HepG2 (cell line): ENCODE measurements around the gene CD109. TPM values are rescaled to one million over a fixed set of nuclear protein-coding genes. Genes with fewer than 3 reads are reported as not detected.
A peak's percentile ranks its signal among the peaks of the same experiment; 100 is the strongest.

Experiments
- CCAR2 ChIP-seq: fragments of 200-400 bp; formaldehyde crosslinking; optimal IDR thresholded peaks from 2 replicates; pipeline ENCODE3; 2018; ENCODE audit warnings: low read depth, mild to moderate bottlenecking, low read length, moderate library complexity
- GLMP ChIP-seq: sonication (generic); formaldehyde crosslinking; IDR thresholded peaks from 2 replicates; pipeline ENCODE4 v1.9.0; 2021; ENCODE audit warnings: missing genetic modification reagents, mild to moderate bottlenecking, borderline replicate concordance
- HBP1 ChIP-seq: IDR thresholded peaks from 2 replicates; pipeline ENCODE4 v1.6.1; 2016; ENCODE audit warnings: low read depth, control low read depth
- MBD4 ChIP-seq: IDR thresholded peaks from 2 replicates; pipeline ENCODE4 v1.6.1; 2012; ENCODE audit warnings: low read length, inconsistent platforms, borderline replicate concordance
- POLR2G ChIP-seq: fragments of 200-400 bp; formaldehyde crosslinking; IDR thresholded peaks from 2 replicates; pipeline ENCODE4 v1.6.1; 2018; ENCODE audit warnings: mild to moderate bottlenecking, low read depth, low read length, moderate library complexity
- RELA ChIP-seq: sonication (generic); formaldehyde crosslinking; IDR thresholded peaks from 2 replicates; pipeline ENCODE4 v1.4.0; 2020; ENCODE audit warnings: missing genetic modification reagents
- SOX6 ChIP-seq, 2 experiments: fragments of 450-650 bp in 1 of 2; sonication (generic) in 1 of 2; formaldehyde crosslinking in 1 of 2; IDR thresholded peaks; 2 replicates each; pipeline versions ENCODE4 v1.4.0 to v1.6.1; 2017 to 2020; ENCODE audit warnings: antibody characterized with exemption in 1 of 2, mild to moderate bottlenecking in 1 of 2, missing genetic modification reagents in 1 of 2
- SYNCRIP ChIP-seq: fragments of 200-400 bp; formaldehyde crosslinking; IDR thresholded peaks from 2 replicates; pipeline ENCODE4 v1.6.1; 2018; ENCODE audit warnings: mild to moderate bottlenecking, low read depth, low read length; ENCODE audit not compliant: insufficient read depth
- TBX2 ChIP-seq: sonication (generic); formaldehyde crosslinking; IDR thresholded peaks from 2 replicates; pipeline ENCODE4 v1.5.0; 2020; ENCODE audit warnings: missing genetic modification reagents, mild to moderate bottlenecking, borderline replicate concordance
- THRA ChIP-seq: sonication (generic); formaldehyde crosslinking; IDR thresholded peaks from 2 replicates; pipeline ENCODE4 v1.4.0; 2020; ENCODE audit warnings: missing genetic modification reagents, borderline replicate concordance
- ZNF407 ChIP-seq: sonication (generic); formaldehyde crosslinking; IDR thresholded peaks from one replicate; pipeline ENCODE4 v1.5.1; 2020; ENCODE audit warnings: mild to moderate bottlenecking, missing genetic modification reagents; ENCODE audit errors: not compliant biosample characterization
- ZNF674 ChIP-seq: sonication (generic); formaldehyde crosslinking; IDR thresholded peaks from 2 replicates; pipeline ENCODE4 v1.5.0; 2020; ENCODE audit warnings: low read depth, mild to moderate bottlenecking, missing genetic modification reagents
- ZNF7 ChIP-seq: IDR thresholded peaks from 2 replicates; pipeline ENCODE4 v1.6.1; 2016; ENCODE audit warnings: missing biosample characterization, missing genetic modification reagents
- ZNF709 ChIP-seq: sonication (generic); formaldehyde crosslinking; IDR thresholded peaks from 2 replicates; pipeline ENCODE4 v1.5.0; 2020; ENCODE audit warnings: mild to moderate bottlenecking, missing genetic modification reagents
- ZNF720 ChIP-seq: sonication (generic); formaldehyde crosslinking; IDR thresholded peaks from 2 replicates; pipeline ENCODE4 v1.4.0; 2020; ENCODE audit warnings: missing genetic modification reagents
- ZNF749 ChIP-seq: sonication (generic); formaldehyde crosslinking; IDR thresholded peaks from 2 replicates; pipeline ENCODE4 v1.8.0; 2022; ENCODE audit warnings: mild to moderate bottlenecking, missing genetic modification reagents, moderate library complexity, borderline replicate concordance
- polyA plus RNA-seq, 8 experiments: library from polyadenylated mRNA; depleted of rRNA in 3 of 8; stranded (reverse) in 7 of 8; unstranded in 1 of 8; fragments of >200 nt; fragmentation: Illumina TruSeq in 4 of 8; extraction: Trizol in 4 of 8; gene quantifications; 2 replicates each; pipeline versions ENCODE4 v1.2.1 to v1.2.3, GENCODE V29; 2011 to 2016; ENCODE audit warnings: low read depth in 4 of 8, missing spikeins in 1 of 8, mixed read lengths in 1 of 8; ENCODE audit not compliant: insufficient read depth in 1 of 8
- total RNA-seq, 5 experiments: library from RNA; depleted of rRNA; stranded (reverse); fragments of >200 nt; fragmentation: Illumina TruSeq; extraction: Trizol; gene quantifications; 2 replicates each; pipeline ENCODE4 v1.2.3, GENCODE V29; 2016; ENCODE audit warnings: low read depth in 1 of 5

Gene CD109
- total and polyA plus RNA-seq, 2 of the 13 experiments (the other 11 are each of a cell fraction or from before 2014, with no cell fraction given), result 0.93 to 2.1 TPM

GRCh38 chr6:73653571-73654424 lies 42.2 kb upstream of the CD109 start, which contains the start of gene SLC17A5 (continued):
- peak; percentile 91 for TF ChIP-seq POLR2G
- TF ChIP-seq ZNF749 (CRISPR knock-in tag), result peak; percentile 84; the same call in 1 of the 2 replicates
- TF ChIP-seq CCAR2, result no peak
- peak; percentile 85 for TF ChIP-seq TBX2 (CRISPR knock-in tag)
- no peak for TF ChIP-seq ZNF407 (CRISPR knock-in tag)
- TF ChIP-seq MBD4, result no peak
- TF ChIP-seq THRA, result no peak
- TF ChIP-seq HBP1 (CRISPR knock-in tag), result no peak
- TF ChIP-seq SYNCRIP, result no peak
- TF ChIP-seq ZNF709 (CRISPR knock-in tag), result no peak
- no peak for TF ChIP-seq ZNF720
- no peak for TF ChIP-seq ZNF674 (CRISPR knock-in tag)
- TF ChIP-seq ZNF7 (CRISPR knock-in tag), result peak; percentile 43; the same call in 1 of the 2 replicates
- no peak for TF ChIP-seq GLMP (CRISPR knock-in tag)
- no peak for TF ChIP-seq SOX6 (IDR thresholded peaks at IDR 0.05)
- TF ChIP-seq SOX6 (CRISPR knock-in tag; IDR thresholded peaks at IDR 0.05), result peak; percentile 47; the same call in 1 of the 2 replicates
- TF ChIP-seq RELA (CRISPR knock-in tag), result 0 out of 2 replicates have a peak, but pooled peaks have one; percentile 53
